ENCODE results near the gene USP6NL.

The USP6NL gene

GRCh38 chr10:11611248-11612020, at the start of gene USP6NL:
TSS of gene USP6NL (minus strand) at chr10:11611650. CDS start at chr10:11597634, 14,016 bp downstream.
- DNase-seq (ENCODE audit: low read depth, low spot score), result no peak
- CTCF ChIA-PET, result interaction anchor here (0.9 kb wide), 1 partner anchor 15 kb away, joined by 4 read pairs; no protein-coding TSS in a partner anchor
- POLR2A ChIA-PET, result interaction anchor here (1.4 kb wide), 1 partner anchor 59 kb away, joined by 5 read pairs; no protein-coding TSS in a partner anchor
- H3K4me3 ChIP-seq (ENCODE audit: low read depth, low read length), result peak within 1 kb of the TSS; percentile 78
- TF ChIP-seq CTCF (IDR thresholded peaks at IDR 0.05; ENCODE audit: insufficient read depth, low read length, missing control alignments), result no peak

- no peak for DNase-seq (ENCODE audit: low read depth, low spot score)
- POLR2A ChIA-PET, result no interaction called here
- CTCF ChIA-PET, result no interaction called here
Measured at GRCh38 chr10:11658801-11659368, 47.4 kb upstream of the USP6NL start.

GRCh38 chr10:11655836-11656235, 44.4 kb upstream of the USP6NL start:
- no peak for DNase-seq (ENCODE audit: low read depth, low spot score)
- no peak overlapping the region for H3K4me3 ChIP-seq (ENCODE audit: low read depth, low read length)
- ChIA-PET CTCF (no interaction called here), POLR2A (interaction anchor here (0.6 kb wide), 1 partner anchor 33 kb away, joined by 3 read pairs; no protein-coding TSS in a partner anchor)
- no peak for TF ChIP-seq CTCF (IDR thresholded peaks at IDR 0.05; ENCODE audit: insufficient read depth, low read length, missing control alignments)

More at GRCh38 chr10:11658801-11659368, 47.4 kb upstream of the USP6NL start:
- no peak for TF ChIP-seq CTCF (IDR thresholded peaks at IDR 0.05; ENCODE audit: insufficient read depth, low read length, missing control alignments)
- H3K4me3 ChIP-seq (ENCODE audit: low read depth, low read length), result no peak overlapping the region

GRCh38 chr10:11654659-11655058, 43.2 kb upstream of the USP6NL start:
- POLR2A ChIA-PET, result no interaction called here

GRCh38 chr10:11653758-11654471, 42.5 kb upstream of the USP6NL start:
- no peak for DNase-seq (ENCODE audit: low read depth, low spot score)
- no peak for TF ChIP-seq CTCF (IDR thresholded peaks at IDR 0.05; ENCODE audit: insufficient read depth, low read length, missing control alignments)
- no peak overlapping the region for H3K4me3 ChIP-seq (ENCODE audit: low read depth, low read length)
- ChIA-PET CTCF (no interaction called here), POLR2A (no interaction called here)

More at GRCh38 chr10:11654659-11655058, 43.2 kb upstream of the USP6NL start:
- CTCF ChIA-PET, result no interaction called here
- TF ChIP-seq CTCF (IDR thresholded peaks at IDR 0.05; ENCODE audit: insufficient read depth, low read length, missing control alignments), result no peak
- H3K4me3 ChIP-seq (ENCODE audit: low read depth, low read length), result no peak overlapping the region
- DNase-seq (ENCODE audit: low read depth, low spot score), result no peak

- POLR2A ChIA-PET, result no interaction called here
- CTCF ChIA-PET, result no interaction called here
- no peak for DNase-seq (ENCODE audit: low read depth, low spot score)
- no peak for TF ChIP-seq CTCF (IDR thresholded peaks at IDR 0.05; ENCODE audit: insufficient read depth, low read length, missing control alignments)
- no peak overlapping the region for H3K4me3 ChIP-seq (ENCODE audit: low read depth, low read length)
Measured at GRCh38 chr10:11647676-11648075, 36.2 kb upstream of the USP6NL start.
